HepG2 (cell line): ENCODE data around the gene CD44. TPM values are rescaled to one million over a fixed set of nuclear protein-coding genes. Genes with fewer than 3 reads are reported as not detected.

Experiments
- ARID2 ChIP-seq: sonication (generic); formaldehyde crosslinking; IDR thresholded peaks from 2 replicates; pipeline ENCODE4 v1.8.1; 2022; ENCODE audit warnings: mild to moderate bottlenecking, missing genetic modification reagents, borderline replicate concordance
- ATM ChIP-seq: fragments of 450-650 bp; IDR thresholded peaks from 2 replicates; pipeline ENCODE4 v1.7.1; 2017; ENCODE audit warnings: mild to moderate bottlenecking, borderline replicate concordance
- HOXA5 ChIP-seq: sonication (generic); formaldehyde crosslinking; IDR thresholded peaks from 2 replicates; pipeline ENCODE4 v1.4.0; 2020; ENCODE audit warnings: missing genetic modification reagents
- KIAA2018 ChIP-seq: sonication (generic); formaldehyde crosslinking; IDR thresholded peaks from 2 replicates; pipeline ENCODE4 v1.5.0; 2020; ENCODE audit warnings: mild to moderate bottlenecking, missing genetic modification reagents, borderline replicate concordance
- MAFG ChIP-seq: sonication (generic); formaldehyde crosslinking; IDR thresholded peaks from 2 replicates; pipeline ENCODE4 v1.5.1; 2020; ENCODE audit warnings: mild to moderate bottlenecking, missing genetic modification reagents
- MNT ChIP-seq: fragments of 450-650 bp; IDR thresholded peaks from 2 replicates; pipeline ENCODE4 v1.6.1; 2016
- TBX2 ChIP-seq: sonication (generic); formaldehyde crosslinking; IDR thresholded peaks from 2 replicates; pipeline ENCODE4 v1.5.0; 2020; ENCODE audit warnings: missing genetic modification reagents, mild to moderate bottlenecking, borderline replicate concordance
- ZNF543 ChIP-seq: sonication (generic); formaldehyde crosslinking; IDR thresholded peaks from 2 replicates; pipeline ENCODE4 v1.4.0; 2020; ENCODE audit warnings: mild to moderate bottlenecking, missing genetic modification reagents
- ZNF576 ChIP-seq: sonication (generic); formaldehyde crosslinking; IDR thresholded peaks from 2 replicates; pipeline ENCODE4 v1.4.0; 2020; ENCODE audit warnings: mild to moderate bottlenecking, missing genetic modification reagents
- polyA plus RNA-seq, 8 experiments: library from polyadenylated mRNA; depleted of rRNA in 3 of 8; stranded (reverse) in 7 of 8; unstranded in 1 of 8; fragments of >200 nt; fragmentation: Illumina TruSeq in 4 of 8; extraction: Trizol in 4 of 8; gene quantifications; 2 replicates each; pipeline versions ENCODE4 v1.2.1 to v1.2.3, GENCODE V29; 2011 to 2016; ENCODE audit warnings: low read depth in 4 of 8, missing spikeins in 1 of 8, mixed read lengths in 1 of 8; ENCODE audit not compliant: insufficient read depth in 1 of 8
- total RNA-seq, 5 experiments: library from RNA; depleted of rRNA; stranded (reverse); fragments of >200 nt; fragmentation: Illumina TruSeq; extraction: Trizol; gene quantifications; 2 replicates each; pipeline ENCODE4 v1.2.3, GENCODE V29; 2016; ENCODE audit warnings: low read depth in 1 of 5

The CD44 gene
- total and polyA plus RNA-seq, 2 of the 13 experiments (the other 11 are each of a cell fraction or from before 2014, with no cell fraction given): 0.02 to 0.11 TPM

GRCh38 chr11:35231076-35231860, 92.3 kb downstream of the CD44 start (continued):
- TF ChIP-seq KIAA2018 (CRISPR knock-in tag): no peak
- no peak for TF ChIP-seq ZNF543
- no peak for TF ChIP-seq MNT
- no peak for TF ChIP-seq HOXA5 (CRISPR knock-in tag)
- TF ChIP-seq TBX2 (CRISPR knock-in tag): no peak
- TF ChIP-seq ARID2 (CRISPR knock-in tag): no peak
- TF ChIP-seq ATM: no peak
- TF ChIP-seq MAFG: no peak
- TF ChIP-seq ZNF576: no peak
